ENCODE data around the gene STXBP5.

- TF ChIP-seq CTCF (IDR thresholded peaks at IDR 0.05; ENCODE audit: low read length) (no peak), EZH2 (optimal IDR thresholded peaks at IDR 0.05; ENCODE audit: low read depth, low read length) (no peak), EZH2phosphoT487 (IDR thresholded peaks at IDR 0.05; ENCODE audit: low read length) (no peak)
These were observed 15.2 kb downstream of the STXBP5 start for GRCh38 chr6:147219463-147219862.

All from MM.1S (cell line).